Measurements from ENCODE around the gene SSUH2.

SSUH2 gene

DNA sequence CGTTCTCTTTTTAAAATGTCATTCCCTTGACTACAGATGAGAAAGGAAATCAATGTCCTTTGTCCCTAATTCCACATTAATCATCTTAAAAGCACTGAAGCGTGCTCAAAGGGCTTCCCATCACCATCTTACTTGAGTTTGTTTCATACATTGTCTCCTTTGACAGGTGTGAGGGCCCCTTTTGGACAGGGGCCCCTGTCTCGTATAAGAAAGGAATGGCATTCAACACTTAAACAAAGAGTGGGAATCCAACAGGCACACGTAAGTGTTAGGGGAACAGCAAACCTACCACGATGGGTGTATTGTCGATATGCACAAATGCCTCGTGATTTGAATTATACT is 5.0 kb downstream of the SSUH2 start:
- DNase-seq: no peak

DNA sequence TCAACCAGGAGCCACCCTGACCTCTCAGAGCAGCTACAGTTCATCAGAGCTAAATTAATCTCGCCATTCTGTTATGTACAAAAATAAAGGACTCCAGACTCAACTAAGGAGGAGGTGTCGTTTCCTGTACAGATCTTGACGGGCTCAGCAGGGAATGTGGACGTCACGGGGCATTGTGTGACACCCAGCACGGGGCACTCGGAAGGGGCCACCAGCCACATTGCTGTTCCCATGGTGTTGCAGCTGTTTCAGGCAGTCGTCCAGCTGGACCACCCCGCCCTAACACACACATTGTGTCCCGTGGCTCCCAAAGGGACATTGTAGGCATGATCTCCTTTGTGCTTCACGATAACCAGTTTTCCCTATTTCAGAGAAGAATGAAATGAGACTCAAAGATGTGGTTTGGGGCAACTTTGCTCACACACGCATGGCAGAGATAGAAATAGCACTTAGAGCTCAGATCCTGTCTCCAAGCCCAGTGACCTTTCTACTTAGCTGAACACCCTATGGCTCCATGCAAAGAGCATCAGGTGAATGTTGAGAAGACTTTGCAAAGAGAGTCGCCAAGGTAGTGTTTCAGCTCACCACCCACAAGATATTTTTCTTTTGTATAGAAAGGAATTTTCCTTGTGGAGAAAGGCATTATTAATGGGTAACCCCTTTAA is 5.5 kb downstream of the SSUH2 start:
- no peak for DNase-seq

DNA sequence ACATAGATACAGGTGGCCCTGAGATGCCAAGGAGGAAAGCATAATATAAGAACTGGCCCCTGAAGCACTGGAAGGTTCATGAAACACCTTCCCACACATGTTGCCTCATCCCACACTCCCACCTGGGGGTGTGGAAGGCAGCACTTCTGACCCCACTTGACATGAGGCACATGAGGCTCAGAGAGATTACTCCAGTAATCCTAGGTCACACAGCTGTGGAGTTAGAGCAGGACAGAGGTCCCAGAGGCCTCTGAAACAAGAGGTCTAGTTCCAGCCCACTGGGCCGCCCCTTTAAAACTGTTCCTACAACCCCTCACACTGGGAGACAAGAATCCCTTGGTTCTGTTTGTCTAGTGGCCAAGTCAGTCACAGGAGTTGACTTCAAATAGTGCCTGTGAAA is 7.2 kb downstream of the SSUH2 start:
- no peak for DNase-seq

DNA sequence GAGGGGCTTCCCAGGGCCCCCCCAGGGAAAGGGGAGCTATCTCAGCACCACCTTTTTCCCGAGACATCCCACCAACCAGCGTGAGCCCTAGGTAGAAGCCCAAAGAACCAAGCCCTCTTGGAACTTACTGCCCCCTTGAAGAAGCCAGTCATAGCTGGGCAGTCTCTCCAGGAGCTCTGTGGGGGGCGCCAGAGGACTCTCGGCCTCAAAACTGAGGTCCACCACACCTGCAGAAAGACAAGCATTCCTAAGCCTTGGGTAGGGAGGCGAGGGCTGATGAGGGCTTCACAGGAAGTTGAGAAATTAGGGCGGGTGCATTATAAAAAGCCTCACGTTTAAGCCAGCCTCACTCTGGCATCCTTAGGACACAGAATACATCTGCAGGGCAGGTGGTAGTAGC is 9.0 kb downstream of the SSUH2 start:
- no peak for DNase-seq

DNA sequence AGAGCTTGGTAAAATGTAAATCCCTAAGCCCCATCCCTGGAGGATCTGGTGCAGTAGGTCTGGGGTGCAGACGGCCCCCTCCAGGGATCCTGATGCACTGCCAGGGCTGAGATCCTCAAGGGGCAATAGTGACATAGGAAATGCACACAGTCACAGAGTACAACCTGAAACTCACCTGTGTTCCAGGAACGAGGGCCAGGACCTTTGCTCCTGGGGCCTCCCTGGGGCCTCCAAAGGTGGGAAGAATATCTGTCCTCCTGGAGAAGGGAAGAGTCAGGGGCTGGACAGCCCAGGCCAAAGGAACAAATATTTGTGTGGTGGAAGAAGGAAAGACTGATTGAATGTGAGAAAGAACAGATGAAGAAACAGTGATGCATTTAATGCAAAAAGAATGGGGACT is 9.5 kb downstream of the SSUH2 start:
- no peak for DNase-seq

DNA sequence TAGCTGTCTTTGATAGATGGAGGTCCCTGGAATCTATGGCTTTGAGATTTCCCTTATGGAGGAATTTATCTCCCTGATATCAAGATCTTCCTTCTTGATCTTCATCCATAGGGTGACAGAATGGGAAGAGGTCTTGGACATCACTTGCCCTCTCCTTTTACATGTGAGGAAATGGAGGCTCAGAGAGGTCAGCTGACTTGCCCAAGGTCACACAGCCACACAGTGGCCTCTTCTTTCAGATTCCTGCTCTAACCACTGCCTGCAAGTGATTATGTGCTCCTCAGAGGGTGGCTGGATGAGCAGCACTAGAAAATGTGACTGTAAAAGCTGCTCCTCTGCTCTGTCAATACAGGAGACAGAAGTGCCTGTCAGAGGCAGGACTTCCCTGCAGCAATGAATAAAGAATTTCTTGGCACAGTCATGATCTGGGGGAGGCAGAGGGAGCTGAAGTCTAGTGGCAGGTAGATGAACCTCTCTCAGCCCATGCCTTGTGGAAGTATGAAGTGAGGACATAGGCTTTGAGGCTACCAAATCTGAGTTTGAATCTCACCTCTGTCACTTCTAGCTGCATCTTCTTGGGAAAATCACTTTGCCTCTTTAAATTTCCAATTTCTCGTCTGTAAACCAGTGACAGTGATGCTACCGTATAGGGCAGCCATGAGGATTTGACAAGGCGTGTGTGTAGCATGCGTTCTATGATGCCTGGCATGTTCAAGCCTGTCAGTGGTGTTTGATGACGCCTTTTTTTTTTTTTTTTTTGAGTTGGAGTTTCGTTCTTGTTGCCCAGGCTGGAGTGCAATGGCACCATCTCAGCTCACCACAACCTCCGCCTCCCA is 12.0 kb downstream of the SSUH2 start:
- DNase-seq: no peak

DNA sequence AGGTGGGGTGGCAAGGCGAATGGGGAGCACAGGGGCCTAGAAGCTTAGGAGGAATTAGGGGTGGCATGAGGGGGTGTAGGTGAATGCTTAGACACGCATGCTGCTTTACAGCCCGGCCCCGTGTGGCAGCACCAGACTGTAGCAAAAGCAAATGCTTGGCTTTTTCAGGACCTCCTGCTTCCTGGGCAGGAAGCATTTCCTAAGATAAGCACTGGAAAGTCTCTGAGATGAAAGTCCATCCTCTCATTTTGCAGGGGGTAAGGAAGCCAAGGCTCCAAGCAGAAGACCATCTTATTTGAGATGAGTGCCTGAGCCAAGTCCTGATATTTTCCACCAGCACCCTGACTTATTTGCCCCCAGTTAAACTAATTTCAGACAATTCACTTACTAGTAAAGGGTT is 12.9 kb downstream of the SSUH2 start:
- DNase-seq: no peak

DNA sequence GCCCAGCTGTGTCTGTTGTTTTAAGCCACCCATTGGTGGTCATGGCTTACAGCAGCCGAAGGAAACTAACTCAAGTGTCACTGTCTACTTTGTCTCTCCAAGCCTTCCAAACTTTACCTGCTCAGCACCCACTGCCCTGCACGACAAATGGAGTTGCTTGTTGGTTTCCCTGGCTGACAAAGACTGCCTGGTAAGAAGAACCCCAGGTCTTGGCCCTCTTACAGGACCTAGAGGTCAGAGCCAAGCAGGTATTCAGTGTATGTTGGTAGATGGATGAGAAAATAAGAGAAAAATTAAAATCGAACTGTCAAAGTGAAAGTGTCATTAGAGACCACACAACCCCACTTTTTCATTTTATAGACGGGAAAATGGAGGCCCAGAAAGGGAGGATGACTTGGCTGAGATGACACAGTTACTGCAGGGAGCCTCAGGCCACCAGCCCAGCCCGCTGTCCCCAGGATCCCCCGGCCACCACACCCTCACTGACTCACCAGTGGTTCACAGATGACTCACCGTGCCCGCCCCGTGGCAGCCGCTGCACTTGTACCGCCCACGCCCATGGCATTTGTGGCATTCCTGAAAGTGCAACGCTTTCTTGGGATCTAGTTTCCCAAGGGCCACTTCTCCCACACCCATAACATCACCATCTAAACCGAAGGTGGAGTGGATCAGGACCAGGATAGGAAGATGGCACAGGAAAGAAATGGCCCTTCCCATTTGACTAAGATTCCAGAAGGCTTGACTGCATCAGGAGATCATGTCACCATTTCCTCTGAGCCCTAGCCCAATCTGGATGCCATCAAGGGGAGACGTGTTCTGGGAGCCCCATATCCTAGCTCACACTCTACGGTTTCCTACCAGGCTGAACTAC is 15.2 kb downstream of the SSUH2 start:
- no peak for DNase-seq

DNA sequence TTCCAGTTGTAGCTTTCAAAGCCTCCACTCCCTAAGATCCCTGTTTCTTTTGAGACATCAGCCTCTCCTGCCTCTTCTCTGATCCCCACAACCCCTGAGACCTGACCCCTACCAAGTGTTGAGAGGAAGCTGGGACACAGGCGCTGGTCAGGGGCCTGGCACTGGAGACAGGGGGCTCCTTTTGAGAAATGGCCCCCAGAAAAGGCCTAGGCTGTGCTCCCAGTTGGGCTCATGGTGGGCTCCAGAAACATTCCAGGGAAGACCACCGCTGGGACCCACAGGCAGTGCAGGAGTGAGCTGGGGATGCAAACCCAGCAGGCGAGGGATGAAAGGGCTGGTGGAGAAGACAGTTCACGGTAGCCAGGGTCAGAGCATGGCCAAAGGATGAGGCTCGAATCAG is 16.6 kb downstream of the SSUH2 start:
- DNase-seq: no peak

DNA sequence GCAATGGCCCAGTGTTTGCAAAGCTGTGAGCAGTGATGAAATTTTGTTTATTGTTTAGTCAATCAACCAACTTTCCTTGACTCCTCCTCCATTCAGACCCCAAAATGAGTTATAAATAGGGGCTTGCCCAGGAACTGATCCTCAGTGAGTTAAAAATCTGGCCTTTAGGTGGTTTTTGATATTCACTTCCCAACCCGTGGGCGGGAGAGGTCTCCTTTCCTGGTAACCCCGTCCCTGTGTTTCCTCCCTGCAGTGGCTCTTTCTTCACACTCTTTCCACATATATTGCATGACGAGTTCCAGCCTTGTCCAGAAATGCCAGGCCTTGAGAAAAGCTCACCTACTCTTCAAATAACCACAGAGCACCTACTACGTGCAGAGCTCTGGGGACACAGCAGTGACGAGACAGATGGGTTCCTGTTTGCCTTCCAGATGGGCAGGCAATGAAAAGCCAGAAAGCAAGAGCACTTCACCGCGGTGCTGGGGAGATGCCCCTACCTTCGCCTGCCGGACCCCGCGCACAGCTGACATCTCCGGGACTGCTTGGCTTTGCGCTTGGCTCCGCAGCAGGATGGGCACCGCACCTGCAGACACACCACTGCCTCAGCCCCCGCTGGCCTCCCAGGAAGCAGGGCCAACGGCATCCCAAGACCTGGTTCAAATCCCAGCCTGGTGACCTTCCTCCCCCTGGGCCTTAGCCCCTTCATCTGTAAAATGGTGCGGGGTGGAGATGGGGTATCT is 17.2 kb downstream of the SSUH2 start:
- no peak for DNase-seq

DNA sequence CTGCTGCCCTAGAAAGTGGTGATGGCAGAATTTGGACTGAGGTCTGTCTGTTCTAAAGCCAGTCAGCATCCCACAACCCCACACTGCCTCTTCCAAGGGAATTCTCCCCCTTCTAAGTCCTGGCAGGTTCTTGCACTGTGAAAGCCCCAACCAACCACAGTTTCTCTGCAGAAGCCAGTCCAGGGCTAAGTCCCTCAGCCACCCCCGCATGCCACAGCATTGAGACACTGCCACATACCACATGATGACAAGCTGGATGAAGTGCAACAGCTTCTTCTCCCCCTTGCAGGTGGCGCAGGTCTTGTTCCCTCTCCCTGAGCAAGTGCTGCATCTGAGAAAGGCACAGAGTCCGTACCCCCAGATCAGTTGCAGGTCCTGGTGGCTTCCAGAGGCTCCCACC is 18.6 kb downstream of the SSUH2 start:
- DNase-seq: no peak

DNA sequence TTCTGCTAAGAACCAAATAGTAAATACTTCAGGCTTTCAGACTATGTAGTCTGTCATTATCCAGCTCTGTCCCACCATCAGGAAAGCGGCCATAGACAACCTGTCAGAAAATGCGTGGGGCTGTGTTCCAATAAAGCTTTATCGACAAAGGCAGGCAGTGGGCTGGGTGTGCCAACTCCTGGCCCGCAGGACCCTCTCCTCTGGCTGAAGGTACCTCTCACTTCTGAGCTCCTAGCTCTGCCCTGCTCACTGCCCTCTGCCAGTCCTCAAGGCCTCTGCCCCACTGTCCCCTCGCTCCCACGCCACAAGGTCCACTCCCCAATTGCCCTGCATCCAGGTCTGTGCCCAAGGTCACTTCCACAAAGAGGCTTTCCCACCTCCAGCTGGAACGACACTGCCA is 20.0 kb downstream of the SSUH2 start:
- DNase-seq: no peak

DNA sequence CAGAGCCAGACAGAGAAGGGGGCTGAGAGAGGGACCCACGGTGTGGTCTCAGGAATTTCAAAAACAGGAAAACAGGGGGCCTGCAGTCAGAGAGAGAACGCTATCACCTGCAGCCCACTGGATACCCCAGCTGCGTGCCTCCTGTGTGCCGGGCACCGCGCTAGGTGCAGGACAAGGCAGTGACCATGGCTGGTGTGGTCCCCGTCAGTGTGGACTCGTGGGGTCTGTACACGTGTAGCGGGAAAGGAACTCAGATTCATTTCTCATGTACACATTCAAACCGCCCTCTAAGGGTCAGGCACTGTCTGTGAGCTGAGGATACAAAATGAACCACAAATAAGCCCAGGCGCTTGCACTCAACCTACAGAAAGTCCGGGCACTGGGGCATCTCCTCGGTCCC is 20.9 kb downstream of the SSUH2 start:
- DNase-seq: no peak

DNA sequence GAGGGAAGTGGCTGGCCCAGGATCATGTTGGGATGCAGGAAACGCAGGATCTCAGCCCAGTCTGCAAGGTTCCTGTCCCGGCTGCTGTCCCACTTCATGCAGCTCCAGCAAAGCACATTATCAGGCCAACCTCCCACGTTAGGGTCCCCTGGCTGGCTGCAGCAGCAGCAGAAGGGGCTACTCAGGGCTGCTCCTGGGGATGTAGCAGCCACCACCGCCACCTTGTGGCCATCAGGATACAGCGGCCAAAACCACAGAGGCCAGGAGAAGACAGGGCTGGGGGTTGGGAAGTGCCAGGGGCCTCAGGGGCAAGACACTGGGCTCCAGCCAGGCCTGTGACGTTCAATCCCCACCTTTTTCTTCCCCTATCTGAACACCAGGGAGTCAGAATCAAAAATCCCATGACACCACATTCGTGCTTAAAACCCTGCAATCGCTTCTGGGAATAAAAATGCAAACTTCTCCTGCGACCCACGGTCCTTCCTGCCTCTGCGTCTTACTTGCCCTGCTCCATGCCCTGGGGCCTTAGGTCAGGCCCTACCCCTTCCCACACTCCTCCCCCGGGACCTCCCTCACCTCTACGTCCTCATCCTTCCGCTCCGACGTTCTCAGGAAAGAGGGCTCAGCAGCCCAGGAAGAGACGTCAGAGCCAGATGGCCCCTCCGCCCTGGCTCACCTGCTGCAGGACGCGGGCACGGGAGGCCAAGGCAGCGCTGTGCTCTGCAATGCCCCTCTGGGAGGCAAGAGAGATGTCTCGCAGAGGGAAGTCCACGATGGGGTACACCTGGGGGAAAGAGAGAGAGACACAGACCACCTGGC is 21.5 kb downstream of the SSUH2 start:
- peak; percentile 86 for DNase-seq

DNA sequence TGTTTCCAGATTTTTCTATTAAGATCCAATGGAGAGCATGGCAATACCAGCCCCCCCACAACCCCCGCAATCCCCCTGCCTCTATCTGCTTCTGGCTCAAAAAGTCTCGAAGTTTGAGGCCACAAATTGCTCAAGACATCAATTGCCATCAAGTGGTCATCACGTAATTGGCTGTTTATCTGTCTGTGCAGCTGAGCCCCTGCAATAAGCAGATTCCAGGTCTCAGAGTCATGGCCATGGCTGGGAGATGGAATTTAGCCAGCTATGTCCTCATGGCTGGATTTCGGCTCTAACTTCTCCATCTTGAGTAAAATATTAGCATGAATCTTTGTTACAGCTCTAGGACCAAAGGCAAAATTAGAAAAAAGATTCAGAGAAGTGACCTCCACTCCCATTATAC is 22.7 kb downstream of the SSUH2 start:
- no peak for DNase-seq

DNA sequence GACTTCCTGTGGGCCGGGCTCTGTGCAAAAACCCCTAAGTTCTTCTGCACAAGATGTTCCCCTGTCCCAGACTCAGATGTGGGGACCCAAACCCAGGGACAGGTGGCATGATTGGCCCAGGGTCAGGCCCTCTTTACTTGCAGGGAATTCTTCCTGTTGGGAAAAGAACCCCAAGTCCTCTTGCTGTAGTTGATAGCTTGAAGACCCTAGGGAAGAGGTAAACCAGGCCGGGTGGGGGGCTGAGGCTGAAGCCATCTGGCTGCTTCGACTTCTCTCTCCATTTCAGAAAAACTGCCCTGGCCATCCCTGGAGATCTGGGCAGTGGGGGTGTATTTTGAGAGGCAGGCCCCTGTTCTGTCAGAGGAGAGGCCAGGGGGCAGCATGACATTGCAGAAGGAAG is 23.5 kb downstream of the SSUH2 start:
- DNase-seq: no peak

DNA sequence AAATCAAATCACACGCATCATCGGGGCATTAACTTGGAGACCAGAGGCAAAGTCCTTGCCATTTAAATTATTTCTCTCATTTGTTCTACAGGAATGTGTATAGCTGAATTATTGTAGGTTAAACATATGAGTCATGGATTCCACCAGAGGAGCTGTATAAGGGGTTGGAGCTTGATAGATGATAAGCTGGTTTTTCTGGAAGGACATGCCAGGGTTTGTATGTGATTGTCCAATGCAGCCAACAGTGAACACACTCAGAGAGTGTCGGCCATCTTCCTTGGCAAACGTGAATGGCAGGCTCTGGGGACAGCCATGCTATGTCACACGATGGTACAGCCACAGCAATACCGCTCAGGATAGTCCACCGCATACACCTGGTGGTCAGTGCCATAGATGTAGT is 25.1 kb downstream of the SSUH2 start:
- DNase-seq: no peak

DNA sequence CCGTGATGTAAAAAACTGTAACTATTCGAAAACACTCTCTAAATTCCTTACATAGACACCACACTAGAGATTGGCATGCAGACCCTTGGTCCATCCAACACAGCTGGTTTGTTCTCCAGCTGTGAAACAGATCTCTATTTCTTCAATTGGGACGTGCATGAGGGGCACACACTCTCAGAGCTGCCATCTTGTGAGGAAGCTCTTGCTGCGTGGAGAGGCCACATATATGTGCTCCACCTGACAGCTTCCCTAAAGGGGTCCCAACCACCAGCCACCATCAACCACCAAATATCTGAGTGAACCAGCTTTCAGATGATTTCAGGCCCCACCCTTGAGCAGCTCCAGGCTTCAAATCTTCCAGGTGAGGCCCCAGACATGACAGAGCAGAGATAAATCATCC is 25.6 kb downstream of the SSUH2 start:
- no peak for DNase-seq

DNA sequence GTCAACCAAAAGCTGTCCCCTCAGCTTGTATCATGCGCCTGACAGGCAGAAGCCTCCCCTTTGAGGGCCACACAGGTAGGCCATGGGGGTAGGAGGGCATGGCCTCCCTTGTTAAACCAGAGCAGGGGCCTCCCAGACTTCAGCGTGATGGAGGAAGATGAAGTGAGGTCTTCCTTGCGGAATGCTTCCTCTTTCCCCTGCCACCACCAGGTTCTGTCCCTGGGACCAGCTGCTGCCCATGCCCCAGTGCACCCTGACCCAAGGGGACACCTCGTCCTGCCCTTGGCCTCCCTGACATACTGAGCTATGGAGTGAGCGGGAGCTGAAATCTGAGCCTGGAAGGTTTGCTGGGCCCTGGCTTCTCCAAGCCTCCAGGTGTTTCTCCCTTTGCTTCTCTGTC is 26.7 kb downstream of the SSUH2 start:
- DNase-seq: no peak

DNA sequence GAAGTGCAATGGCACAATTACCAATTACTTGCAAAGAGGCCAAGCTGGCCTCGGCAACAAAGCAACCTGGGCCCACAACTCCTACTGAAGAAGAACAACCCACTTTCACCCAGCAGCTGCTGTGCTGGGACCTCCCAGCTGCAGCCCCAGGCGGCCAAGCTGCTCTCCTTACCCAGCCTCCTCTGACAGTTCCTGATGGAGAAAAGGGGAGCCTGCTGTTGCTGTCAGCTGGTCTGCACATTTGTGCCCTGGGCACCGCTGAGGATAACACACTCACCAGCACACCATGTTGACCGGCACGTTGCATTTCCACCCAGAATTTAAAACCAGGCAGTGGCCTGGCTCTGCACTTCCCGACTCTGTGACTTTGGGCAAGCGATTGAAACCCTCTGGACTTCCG is 33.6 kb downstream of the SSUH2 start:
- peak; percentile 27 for DNase-seq

DNA sequence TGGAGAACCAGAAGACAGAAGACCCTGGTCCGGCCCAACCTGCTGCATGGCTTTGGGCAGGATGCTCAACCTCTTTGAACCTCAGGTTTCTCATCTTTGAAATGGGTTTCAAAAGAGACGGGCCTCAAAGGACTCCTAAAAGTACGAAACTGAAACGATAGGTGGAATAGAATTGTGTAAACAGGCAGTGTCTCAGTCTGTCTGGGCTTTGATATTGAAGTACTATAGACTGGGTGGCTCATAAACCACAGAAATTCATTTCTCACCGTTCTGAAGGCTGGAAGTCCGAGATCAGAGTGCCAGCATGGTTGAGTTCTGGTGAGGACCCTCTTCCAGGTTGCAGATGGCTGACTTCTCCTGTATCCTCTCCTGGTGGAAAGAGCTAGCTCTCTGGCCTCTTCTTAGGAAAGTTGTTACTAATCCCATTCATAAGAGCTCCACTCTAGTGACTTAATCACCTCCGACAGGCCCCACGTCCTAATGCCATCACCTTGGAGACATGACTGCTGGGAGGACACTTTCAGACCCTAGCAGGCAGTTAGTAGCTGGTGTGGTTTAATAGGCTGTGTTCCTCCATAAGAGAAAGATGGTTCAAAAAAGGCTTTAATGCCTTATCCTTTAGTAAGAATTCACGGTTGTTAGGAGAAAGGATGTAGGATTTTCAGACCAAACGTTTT is 35.7 kb downstream of the SSUH2 start:
- no peak for DNase-seq

Data from retina (tissue), 1 donor.